K562 (cell line): ENCODE measurements around the gene PIGV. TPM values are rescaled to one million over a fixed set of nuclear protein-coding genes. Genes with fewer than 3 reads are reported as not detected.

Source experiments
- KHSRP ChIP-seq: fragments of 450-650 bp; IDR thresholded peaks from 2 replicates; pipeline ENCODE4 v1.6.1; 2017
- NR2C1 ChIP-seq, 2 experiments: fragments of 450-650 bp; IDR thresholded peaks; 2 replicates each; pipeline ENCODE4 v1.6.1; 2017; ENCODE audit warnings: mild to moderate bottlenecking in 2 of 2, antibody characterized with exemption in 1 of 2, inconsistent platforms in 1 of 2, missing compliant biosample characterization in 1 of 2, missing genetic modification characterization in 1 of 2
- TBL1XR1 ChIP-seq, 2 experiments: IDR thresholded peaks; 2 replicates each; pipeline ENCODE4 v1.6.1; 2012; ENCODE audit warnings: improper control_type of control experiment in 2 of 2, low read length in 2 of 2, mild to moderate bottlenecking in 1 of 2
- ZNF644 ChIP-seq: fragments of 200-800 bp; sonication (Bioruptor generic); IDR thresholded peaks from 2 replicates; pipeline ENCODE4 v1.6.1; 2016; ENCODE audit warnings: low read depth, missing genetic modification characterization, missing compliant biosample characterization
- polyA plus RNA-seq, 8 experiments: library from polyadenylated mRNA; depleted of rRNA in 4 of 8; stranded (reverse) in 5 of 8; unstranded in 3 of 8; fragments of >200 nt; fragmentation: Nextera tagmentation in 2 of 8; fragmentation: Illumina TruSeq in 1 of 8; extraction: Ambion mirVana in 2 of 8; extraction: Trizol in 1 of 8; gene quantifications; 2 replicates each; pipeline versions ENCODE4 v1.2.1 to v1.2.3, GENCODE V29; 2011 to 2014; ENCODE audit warnings: inconsistent platforms in 1 of 8, missing spikeins in 1 of 8
- total RNA-seq, 7 experiments: library from RNA; depleted of rRNA in 6 of 7; stranded (reverse); fragments of >200 nt in 6 of 7; fragmentation: Illumina TruSeq in 2 of 7; extraction: Trizol in 2 of 7; gene quantifications; 2 replicates each; pipeline versions ENCODE4 v1.2.1 to v1.2.3, GENCODE V29; 2011 to 2021; ENCODE audit warnings: low replicate concordance in 1 of 7
- TF ChIP-seq, protein P1 (sequence below), 2 experiments: IDR thresholded peaks; 2 replicates each; pipeline ENCODE4 v1.6.1; 2012; ENCODE audit warnings: improper control_type of control experiment in 2 of 2, low read depth in 2 of 2, low read length in 2 of 2, borderline replicate concordance in 1 of 2
- TF ChIP-seq, protein P2 (sequence below): sonication (generic); formaldehyde crosslinking; IDR thresholded peaks from 2 replicates; pipeline ENCODE4 v1.8.0; 2022; ENCODE audit warnings: missing genetic modification reagents, mild to moderate bottlenecking, borderline replicate concordance
- TF ChIP-seq, protein P3 (sequence below), 2 experiments: IDR thresholded peaks; 2 replicates each; pipeline ENCODE4 v1.6.1; 2011; ENCODE audit warnings: borderline replicate concordance in 1 of 2, control low read depth in 1 of 2, low read depth in 1 of 2, low read length in 1 of 2, mild to moderate bottlenecking in 1 of 2, mixed read lengths in 1 of 2, moderate library complexity in 1 of 2; ENCODE audit not compliant: insufficient read depth in 1 of 2, insufficient read length in 1 of 2, poor library complexity in 1 of 2, severe bottlenecking in 1 of 2; ENCODE audit errors: extremely low read depth in 1 of 2
- TF ChIP-seq, protein P4 (sequence below), 2 experiments: fragments of 450-650 bp; IDR thresholded peaks; 2 replicates each; pipeline ENCODE4 v1.6.1; 2016; ENCODE audit warnings: mild to moderate bottlenecking in 2 of 2, borderline replicate concordance in 1 of 2, low read depth in 1 of 2, moderate library complexity in 1 of 2

The PIGV gene
- total and polyA plus RNA-seq, 9 of the 15 experiments (the other 6 are each of a cell fraction or from before 2014, with no cell fraction given), result 8.4 to 21.8 (median 11.7) TPM

DNA sequence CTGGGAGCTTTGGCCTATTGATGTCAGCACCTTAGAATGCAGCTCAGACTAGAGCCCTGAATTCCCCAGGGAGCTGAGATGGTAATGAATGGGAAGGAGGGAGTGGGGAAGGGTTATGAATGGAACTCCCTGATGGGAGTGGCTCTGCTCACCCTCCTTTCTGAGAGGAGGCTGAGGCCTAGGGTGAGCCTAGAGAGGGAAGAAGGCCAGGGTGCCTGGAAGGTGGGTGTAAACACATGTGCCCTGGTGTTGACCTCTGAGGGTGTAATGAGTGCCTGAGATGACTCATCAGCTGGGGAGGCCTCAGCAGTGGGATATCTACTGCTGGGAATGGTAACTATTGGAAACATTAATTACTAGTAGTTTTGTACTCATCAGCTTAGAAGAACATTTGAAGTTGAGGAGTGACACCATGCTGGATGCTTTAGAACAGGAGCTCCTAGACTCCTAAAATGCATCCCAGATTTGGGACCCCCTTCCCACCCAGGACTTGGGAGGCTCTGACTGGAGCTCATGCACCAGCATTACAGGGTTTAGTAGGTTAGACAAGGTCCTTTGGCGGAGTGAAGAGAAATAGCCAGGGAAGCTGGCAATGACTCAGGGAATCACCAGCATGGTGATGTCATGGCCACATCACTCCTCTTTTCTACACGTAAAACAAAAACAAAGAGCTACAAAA lies 16.0 kb upstream of the PIGV start (continued):
- TF ChIP-seq, protein P1, sequence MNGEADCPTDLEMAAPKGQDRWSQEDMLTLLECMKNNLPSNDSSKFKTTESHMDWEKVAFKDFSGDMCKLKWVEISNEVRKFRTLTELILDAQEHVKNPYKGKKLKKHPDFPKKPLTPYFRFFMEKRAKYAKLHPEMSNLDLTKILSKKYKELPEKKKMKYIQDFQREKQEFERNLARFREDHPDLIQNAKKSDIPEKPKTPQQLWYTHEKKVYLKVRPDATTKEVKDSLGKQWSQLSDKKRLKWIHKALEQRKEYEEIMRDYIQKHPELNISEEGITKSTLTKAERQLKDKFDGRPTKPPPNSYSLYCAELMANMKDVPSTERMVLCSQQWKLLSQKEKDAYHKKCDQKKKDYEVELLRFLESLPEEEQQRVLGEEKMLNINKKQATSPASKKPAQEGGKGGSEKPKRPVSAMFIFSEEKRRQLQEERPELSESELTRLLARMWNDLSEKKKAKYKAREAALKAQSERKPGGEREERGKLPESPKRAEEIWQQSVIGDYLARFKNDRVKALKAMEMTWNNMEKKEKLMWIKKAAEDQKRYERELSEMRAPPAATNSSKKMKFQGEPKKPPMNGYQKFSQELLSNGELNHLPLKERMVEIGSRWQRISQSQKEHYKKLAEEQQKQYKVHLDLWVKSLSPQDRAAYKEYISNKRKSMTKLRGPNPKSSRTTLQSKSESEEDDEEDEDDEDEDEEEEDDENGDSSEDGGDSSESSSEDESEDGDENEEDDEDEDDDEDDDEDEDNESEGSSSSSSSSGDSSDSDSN (IDR thresholded peaks at IDR 0.05; ENCODE audit: borderline replicate concordance in 1 of 2, low read depth in 2 of 2, low read length in 2 of 2), result 0 out of 4 replicates have a peak, but pooled peaks of 1 of the 2 experiments have one; percentile 27
- TF ChIP-seq ZNF644 (tag) (0 out of 2 replicates have a peak, but pooled peaks have one; percentile 44), TBL1XR1 (IDR thresholded peaks at IDR 0.05; ENCODE audit: low read length in 2 of 2) (peak; percentile 70 to 79; a peak in 3 of 4 replicates), NR2C1 (IDR thresholded peaks at IDR 0.05) (peak; percentile 70), NR2C1 (tag; IDR thresholded peaks at IDR 0.05) (peak; percentile 86), KHSRP (no peak)
- TF ChIP-seq, protein P2, sequence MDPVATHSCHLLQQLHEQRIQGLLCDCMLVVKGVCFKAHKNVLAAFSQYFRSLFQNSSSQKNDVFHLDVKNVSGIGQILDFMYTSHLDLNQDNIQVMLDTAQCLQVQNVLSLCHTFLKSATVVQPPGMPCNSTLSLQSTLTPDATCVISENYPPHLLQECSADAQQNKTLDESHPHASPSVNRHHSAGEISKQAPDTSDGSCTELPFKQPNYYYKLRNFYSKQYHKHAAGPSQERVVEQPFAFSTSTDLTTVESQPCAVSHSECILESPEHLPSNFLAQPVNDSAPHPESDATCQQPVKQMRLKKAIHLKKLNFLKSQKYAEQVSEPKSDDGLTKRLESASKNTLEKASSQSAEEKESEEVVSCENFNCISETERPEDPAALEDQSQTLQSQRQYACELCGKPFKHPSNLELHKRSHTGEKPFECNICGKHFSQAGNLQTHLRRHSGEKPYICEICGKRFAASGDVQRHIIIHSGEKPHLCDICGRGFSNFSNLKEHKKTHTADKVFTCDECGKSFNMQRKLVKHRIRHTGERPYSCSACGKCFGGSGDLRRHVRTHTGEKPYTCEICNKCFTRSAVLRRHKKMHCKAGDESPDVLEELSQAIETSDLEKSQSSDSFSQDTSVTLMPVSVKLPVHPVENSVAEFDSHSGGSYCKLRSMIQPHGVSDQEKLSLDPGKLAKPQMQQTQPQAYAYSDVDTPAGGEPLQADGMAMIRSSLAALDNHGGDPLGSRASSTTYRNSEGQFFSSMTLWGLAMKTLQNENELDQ (CRISPR knock-in tag), result no peak
- TF ChIP-seq, protein P3, sequence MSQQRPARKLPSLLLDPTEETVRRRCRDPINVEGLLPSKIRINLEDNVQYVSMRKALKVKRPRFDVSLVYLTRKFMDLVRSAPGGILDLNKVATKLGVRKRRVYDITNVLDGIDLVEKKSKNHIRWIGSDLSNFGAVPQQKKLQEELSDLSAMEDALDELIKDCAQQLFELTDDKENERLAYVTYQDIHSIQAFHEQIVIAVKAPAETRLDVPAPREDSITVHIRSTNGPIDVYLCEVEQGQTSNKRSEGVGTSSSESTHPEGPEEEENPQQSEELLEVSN (IDR thresholded peaks at IDR 0.05; ENCODE audit: borderline replicate concordance in 1 of 2, extremely low read depth in 1 of 2, insufficient read depth in 1 of 2, insufficient read length in 1 of 2, low read depth in 1 of 2, low read length in 1 of 2, poor library complexity in 1 of 2, severe bottlenecking in 1 of 2), result peak; percentile 50 to 66
- TF ChIP-seq, protein P4, sequence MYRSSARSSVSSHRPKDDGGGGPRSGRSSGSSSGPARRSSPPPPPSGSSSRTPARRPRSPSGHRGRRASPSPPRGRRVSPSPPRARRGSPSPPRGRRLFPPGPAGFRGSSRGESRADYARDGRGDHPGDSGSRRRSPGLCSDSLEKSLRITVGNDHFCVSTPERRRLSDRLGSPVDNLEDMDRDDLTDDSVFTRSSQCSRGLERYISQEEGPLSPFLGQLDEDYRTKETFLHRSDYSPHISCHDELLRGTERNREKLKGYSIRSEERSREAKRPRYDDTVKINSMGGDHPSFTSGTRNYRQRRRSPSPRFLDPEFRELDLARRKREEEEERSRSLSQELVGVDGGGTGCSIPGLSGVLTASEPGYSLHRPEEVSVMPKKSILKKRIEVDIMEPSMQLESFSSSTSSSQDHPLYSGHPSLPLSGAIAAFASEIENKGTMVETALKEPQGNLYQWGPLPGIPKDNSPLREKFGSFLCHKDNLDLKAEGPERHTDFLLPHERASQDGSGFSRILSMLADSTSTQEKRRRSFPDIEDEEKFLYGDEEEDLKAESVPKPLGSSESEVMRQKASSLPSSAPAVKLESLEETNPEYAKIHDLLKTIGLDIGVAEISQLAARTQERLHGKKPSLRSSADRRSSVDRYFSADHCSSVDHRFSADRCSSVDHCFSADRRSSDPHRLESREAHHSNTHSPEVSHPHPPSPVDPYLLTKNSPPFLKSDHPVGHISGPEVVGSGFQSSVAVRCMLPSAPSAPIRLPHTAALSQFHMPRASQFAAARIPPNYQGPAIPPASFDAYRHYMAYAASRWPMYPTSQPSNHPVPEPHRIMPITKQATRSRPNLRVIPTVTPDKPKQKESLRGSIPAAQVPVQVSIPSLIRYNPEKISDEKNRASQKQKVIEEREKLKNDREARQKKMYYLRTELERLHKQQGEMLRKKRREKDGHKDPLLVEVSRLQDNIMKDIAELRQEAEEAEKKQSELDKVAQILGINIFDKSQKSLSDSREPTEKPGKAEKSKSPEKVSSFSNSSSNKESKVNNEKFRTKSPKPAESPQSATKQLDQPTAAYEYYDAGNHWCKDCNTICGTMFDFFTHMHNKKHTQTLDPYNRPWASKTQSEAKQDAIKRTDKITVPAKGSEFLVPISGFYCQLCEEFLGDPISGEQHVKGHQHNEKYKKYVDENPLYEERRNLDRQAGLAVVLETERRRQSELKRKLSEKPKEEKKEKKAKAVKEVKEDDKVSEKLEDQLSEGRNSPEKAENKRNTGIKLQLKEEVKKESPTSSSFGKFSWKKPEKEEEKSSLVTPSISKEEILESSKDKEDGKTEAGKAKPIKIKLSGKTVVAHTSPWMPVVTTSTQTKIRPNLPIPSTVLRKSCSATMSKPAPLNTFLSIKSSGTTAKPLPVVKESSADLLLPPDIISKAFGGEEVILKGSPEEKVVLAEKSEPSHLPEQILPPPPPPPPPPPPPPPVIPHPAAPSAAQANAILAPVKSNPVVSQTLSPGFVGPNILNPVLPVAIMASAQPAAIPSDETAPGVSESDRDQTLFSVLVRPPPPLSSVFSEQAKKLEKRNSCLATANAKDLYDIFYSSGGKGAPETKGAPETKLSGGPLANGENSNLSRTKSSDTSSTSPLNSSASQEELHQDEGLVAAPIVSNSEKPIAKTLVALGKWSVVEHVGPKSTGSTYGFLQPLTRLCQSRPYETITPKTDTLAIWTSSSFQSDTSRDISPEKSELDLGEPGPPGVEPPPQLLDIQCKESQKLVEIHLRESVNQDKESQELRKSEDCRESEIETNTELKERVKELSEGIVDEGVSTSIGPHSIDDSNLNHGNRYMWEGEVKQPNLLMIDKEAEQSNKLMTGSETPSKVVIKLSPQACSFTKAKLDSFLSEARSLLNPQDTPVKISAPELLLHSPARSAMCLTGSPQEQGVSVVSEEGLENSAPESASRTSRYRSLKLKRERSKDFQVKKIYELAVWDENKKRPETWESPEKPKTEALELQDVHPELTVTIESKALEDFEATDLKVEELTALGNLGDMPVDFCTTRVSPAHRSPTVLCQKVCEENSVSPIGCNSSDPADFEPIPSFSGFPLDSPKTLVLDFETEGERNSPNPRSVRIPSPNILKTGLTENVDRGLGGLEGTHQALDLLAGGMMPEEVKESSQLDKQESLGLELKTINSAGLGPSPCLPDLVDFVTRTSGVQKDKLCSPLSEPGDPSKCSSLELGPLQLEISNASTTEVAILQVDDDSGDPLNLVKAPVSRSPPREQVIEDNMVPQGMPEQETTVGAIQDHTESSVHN (IDR thresholded peaks at IDR 0.05; ENCODE audit: borderline replicate concordance in 1 of 2, low read depth in 1 of 2), result peak in 1 of 2 experiments; percentile 70; a peak in 1 of 4 replicates
